ENCODE results near the gene SMOC2. TPM values are rescaled to one million over a fixed set of nuclear protein-coding genes. Genes with fewer than 3 reads are reported as not detected.

SMOC2 gene
- total and polyA plus RNA-seq, 2 of the 13 experiments (the other 11 are each of a cell fraction or from before 2014, with no cell fraction given), result not detected

- Histone ChIP-seq H3K79me2 (ENCODE audit: insufficient read depth, low read length) (no peaks in the 10 kb centered on the region), H3K9me3 (ENCODE audit: low read length) (no peaks in the 10 kb centered on the region), H2AFZ (ENCODE audit: low read length) (no peak overlapping the region), H3K36me3 (replicated peaks in 1 of 2; ENCODE audit: control insufficient read depth in 1 of 2, insufficient read depth in 2 of 2, low read length in 2 of 2) (no peaks in the 10 kb centered on the region), H3K27ac (ENCODE audit: extremely low read length, insufficient read depth, low read length) (no peak overlapping the region), H4K20me1 (ENCODE audit: insufficient read depth, low read length) (no peaks in the 10 kb centered on the region), H3K27me3 (ENCODE audit: control insufficient read depth in 1 of 2, insufficient read depth in 2 of 2, low read length in 2 of 2) (peaks cover 8 to 77% of the 10 kb centered on the region in 2 experiments), H3K4me2 (ENCODE audit: low read depth, low read length) (no peak overlapping the region), H3K4me1 (ENCODE audit: insufficient read depth, low read length) (no peaks in the 10 kb centered on the region), H3K4me3 (replicated peaks in 1 of 3; ENCODE audit: insufficient read depth in 1 of 3, low read depth in 2 of 3, low read length in 3 of 3) (no peak overlapping the region), H3K9ac (ENCODE audit: insufficient read depth, low read depth, low read length) (no peak overlapping the region)
- no peak for TF ChIP-seq NR2F1 (CRISPR knock-in tag; IDR thresholded peaks at IDR 0.05)
- TF ChIP-seq KAT2B (IDR thresholded peaks at IDR 0.05; ENCODE audit: borderline replicate concordance, low read depth, low read length), result no peak
- no peak for TF ChIP-seq ZBTB43 (CRISPR knock-in tag; conservative IDR thresholded peaks at IDR 0.05)
- TF ChIP-seq CC2D1A (CRISPR knock-in tag; IDR thresholded peaks at IDR 0.05), result no peak
- TF ChIP-seq ELF1 (CRISPR knock-in tag; IDR thresholded peaks at IDR 0.05), result no peak
- no peak for TF ChIP-seq ZNF180 (CRISPR knock-in tag; IDR thresholded peaks at IDR 0.05; ENCODE audit: borderline replicate concordance, low read depth)
- TF ChIP-seq KAT8 (CRISPR knock-in tag; IDR thresholded peaks at IDR 0.05), result no peak
- no peak for TF ChIP-seq JDP2 (CRISPR knock-in tag; IDR thresholded peaks at IDR 0.05; ENCODE audit: borderline replicate concordance)
- TF ChIP-seq KDM2A (CRISPR knock-in tag; IDR thresholded peaks at IDR 0.05; ENCODE audit: borderline replicate concordance, low read depth), result no peak
- no peak for TF ChIP-seq ZC3H4 (CRISPR knock-in tag; IDR thresholded peaks at IDR 0.05; ENCODE audit: borderline replicate concordance)
- no peak for TF ChIP-seq TIGD3 (CRISPR knock-in tag; IDR thresholded peaks at IDR 0.05; ENCODE audit: borderline replicate concordance)
- no peak for TF ChIP-seq ZNF503 (CRISPR knock-in tag; IDR thresholded peaks at IDR 0.05)
- no peak for TF ChIP-seq GPN1 (CRISPR knock-in tag; IDR thresholded peaks at IDR 0.05; ENCODE audit: borderline replicate concordance)
- TF ChIP-seq CENPX (CRISPR knock-in tag; IDR thresholded peaks at IDR 0.05), result no peak
- TF ChIP-seq ZSCAN9 (CRISPR knock-in tag; IDR thresholded peaks at IDR 0.05; ENCODE audit: borderline replicate concordance), result no peak
- TF ChIP-seq ZNF580 (CRISPR knock-in tag; IDR thresholded peaks at IDR 0.05; ENCODE audit: borderline replicate concordance, low read depth), result no peak
- TF ChIP-seq ISX (CRISPR knock-in tag; conservative IDR thresholded peaks at IDR 0.05), result no peak
- no peak for TF ChIP-seq ZNF644 (CRISPR knock-in tag; IDR thresholded peaks at IDR 0.05; ENCODE audit: low read depth)
- ATAC-seq (no peak), FAIRE-seq (no peak), DNase-seq (ENCODE audit: low spot score) (no peak)
- CTCF ChIA-PET (ENCODE audit: low intra/inter-chr PET ratio, low total read pairs), result no interaction called here
- intact Hi-C loops (cut with micrococcal nuclease; ENCODE audit: unreplicated experiment), result no loop called here
- in situ Hi-C loops (cut with HindIII; ENCODE audit: extremely low pct_ligation_motif_present, low pct_unique_long_range_greater_than_20kb), result no loop called here
- POLR2A ChIA-PET, result no interaction called here
- WGBS (ENCODE audit: low lambda C conversion rate), result 7% methylated on average over 7 of the region's 7 CpGs
- no TSS peak for BruUV-seq (replicated peaks)
Observed at GRCh38 chr6:168450917-168451316, 9.9 kb downstream of the SMOC2 start.

All from HepG2 (cell line).